Tibial artery (tissue), 4 donors: ENCODE measurements around the gene MGME1.
A peak's percentile ranks its signal among the peaks of the same experiment; 100 is the strongest.

Source experiments
- DNase-seq, 2 donors: peaks; one replicate each; pipeline ENCODE4 v3.0.0-alpha.2; 2019
- H3K27ac ChIP-seq, 2 donors: fragments of 200-600 bp; sonication (generic) in 1 of 2; 1 replicate in 1 of 2; 2 replicates in 1 of 2; pipeline ENCODE4 v1.5.1; 2018 to 2019; ENCODE audit warnings: mild to moderate bottlenecking in 1 of 2
- H3K27me3 ChIP-seq, 2 donors: fragments of 200-600 bp; sonication (generic) in 1 of 2; one replicate each; pipeline versions ENCODE4 v1.5.1 to v1.6.0; 2016 to 2019
- H3K36me3 ChIP-seq, 3 donors: fragments of 200-600 bp; sonication (generic) in 2 of 3; one replicate each; pipeline ENCODE4 v1.5.1; 2016 to 2019; ENCODE audit warnings: mild to moderate bottlenecking in 2 of 3
- H3K4me1 ChIP-seq, 4 donors: fragments of 200-600 bp; sonication (generic) in 2 of 4; 1 replicate in 3 of 4; 2 replicates in 1 of 4; pipeline ENCODE4 v1.5.1; 2016 to 2019
- H3K4me3 ChIP-seq, 2 donors: fragments of 200-600 bp; sonication (generic) in 1 of 2; 1 replicate in 1 of 2; 2 replicates in 1 of 2; pipeline ENCODE4 v1.5.1; 2018 to 2019; ENCODE audit warnings: mild to moderate bottlenecking in 2 of 2
- H3K9me3 ChIP-seq, 3 donors: fragments of 200-600 bp; sonication (generic) in 1 of 3; one replicate each; pipeline ENCODE4 v1.5.1; 2016 to 2019
- CTCF ChIP-seq, 2 experiments: fragments of 200-600 bp in 1 of 2; fragments of 450-650 bp in 1 of 2; IDR thresholded peaks; one replicate each; pipeline ENCODE4 v1.5.1; 2017 to 2019; ENCODE audit warnings: antibody characterized with exemption in 2 of 2, mild to moderate bottlenecking in 1 of 2, moderate library complexity in 1 of 2
- intact Hi-C: fragments of 100-400 bp; cut with DNase I; formaldehyde crosslinking; loops from one replicate; pipeline ENCODE4 v1.15.0; 2023; ENCODE audit warnings: low total_unique reads

Gene MGME1

GRCh38 chr20:17990278-17990972, 21.6 kb downstream of the MGME1 start:
- no peaks in the 10 kb centered on the region for H3K9me3 ChIP-seq
- H3K36me3 ChIP-seq: peaks cover 4 to 36% (median 7%) of the 10 kb centered on the region in 3 donors
- no peak for TF ChIP-seq CTCF (IDR thresholded peaks at IDR 0.05)
- no peak overlapping the region for H3K27ac ChIP-seq
- no peaks in the 10 kb centered on the region for H3K27me3 ChIP-seq
- H3K4me3 ChIP-seq: no peak overlapping the region
- intact Hi-C loops: loop anchor here (10.0 kb wide), 1 partner anchor 486 kb away; no protein-coding TSS in a partner anchor
- H3K4me1 ChIP-seq: no peaks in the 10 kb centered on the region
- no peak for DNase-seq

GRCh38 chr20:17992224-17992637, 23.4 kb downstream of the MGME1 start:
- TF ChIP-seq CTCF (IDR thresholded peaks at IDR 0.05): no peak
- Histone ChIP-seq H3K4me1 (peaks cover 0 to 8% (median 2%) of the 10 kb centered on the region in 4 donors), H3K36me3 (peaks cover 4 to 36% (median 7%) of the 10 kb centered on the region in 3 donors), H3K27me3 (no peaks in the 10 kb centered on the region), H3K27ac (no peak overlapping the region), H3K4me3 (no peak overlapping the region), H3K9me3 (no peaks in the 10 kb centered on the region)
- DNase-seq: no peak
- intact Hi-C loops: loop anchor here (10.0 kb wide), 1 partner anchor 487 kb away; no protein-coding TSS in a partner anchor

- Histone ChIP-seq H3K9me3 (no peaks in the 10 kb centered on the region), H3K27ac (no peak overlapping the region), H3K4me3 (no peak overlapping the region), H3K36me3 (peaks cover 4 to 35% (median 7%) of the 10 kb centered on the region in 3 donors), H3K27me3 (no peaks in the 10 kb centered on the region), H3K4me1 (peaks cover 0 to 8% (median 2%) of the 10 kb centered on the region in 4 donors)
- TF ChIP-seq CTCF (IDR thresholded peaks at IDR 0.05): no peak
- intact Hi-C loops: loop anchor here (10.0 kb wide), 1 partner anchor 488 kb away; no protein-coding TSS in a partner anchor
- no peak for DNase-seq
These were observed 24.2 kb downstream of the MGME1 start for GRCh38 chr20:17992847-17993513.

- Histone ChIP-seq H3K27me3 (no peaks in the 10 kb centered on the region), H3K9me3 (no peaks in the 10 kb centered on the region), H3K27ac (no peak overlapping the region), H3K36me3 (peaks cover 0 to 30% (median 7%) of the 10 kb centered on the region in 3 donors), H3K4me1 (peaks cover 0 to 8% (median 2%) of the 10 kb centered on the region in 4 donors), H3K4me3 (no peak overlapping the region)
- no peak for DNase-seq
- intact Hi-C loops: loop anchor here (10.0 kb wide), 1 partner anchor 489 kb away; no protein-coding TSS in a partner anchor
- no peak for TF ChIP-seq CTCF (IDR thresholded peaks at IDR 0.05)
These were observed 24.7 kb downstream of the MGME1 start for GRCh38 chr20:17993546-17993945.

GRCh38 chr20:17995967-17996819, 27.4 kb downstream of the MGME1 start:
- H3K27me3 ChIP-seq: no peaks in the 10 kb centered on the region
- DNase-seq: no peak
- intact Hi-C loops: loop anchor here (10.0 kb wide), 1 partner anchor 491 kb away; no protein-coding TSS in a partner anchor
- no peaks in the 10 kb centered on the region for H3K9me3 ChIP-seq
- peaks cover 0 to 8% (median 2%) of the 10 kb centered on the region in 4 donors for H3K4me1 ChIP-seq
- H3K27ac ChIP-seq: no peak overlapping the region
- H3K4me3 ChIP-seq: no peak overlapping the region
- TF ChIP-seq CTCF (IDR thresholded peaks at IDR 0.05): peak; percentile 91 to 96
- H3K36me3 ChIP-seq: peaks cover 0 to 5% (median 0%) of the 10 kb centered on the region in 3 donors
